HTR-8/SVneo (cell line): ENCODE measurements around the gene PIEZO2.
A peak's percentile ranks its signal among the peaks of the same experiment; 100 is the strongest.
"Not testable (repeated sequence)": the region's sequence is repeated elsewhere in the genome, so short reads cannot be mapped to it uniquely, and the experiment has no call there.

Experiments
- DNase-seq: peaks from one replicate; pipeline ENCODE4 v3.0.0; 2011; ENCODE audit warnings: low spot score, mixed read lengths; ENCODE audit not compliant: insufficient read length
- FAIRE-seq: peaks from 2 replicates; lab custom pipeline; 2011; peaks lifted over from hg19 to GRCh38; lab: Jason Lieb, UNC

Gene PIEZO2

GRCh38 chr18:11149441-11150270 lies at the start of gene PIEZO2:
Gene PIEZO2, minus strand, starts transcription at chr18:11149569. Its CDS starts 981 bp downstream, at chr18:11148588.
- no peak for FAIRE-seq
- DNase-seq = peak; percentile 88

GRCh38 chr18:11183637-11184036 lies 34.3 kb upstream of the PIEZO2 start:
- DNase-seq = no peak
- FAIRE-seq = no peak

- not testable (repeated sequence) for DNase-seq, FAIRE-seq
Observed at GRCh38 chr18:11181629-11182028, 32.3 kb upstream of the PIEZO2 start.

GRCh38 chr18:11179959-11180519 lies 30.7 kb upstream of the PIEZO2 start:
- no peak for FAIRE-seq
- DNase-seq = no peak

GRCh38 chr18:11178951-11179549 lies 29.7 kb upstream of the PIEZO2 start:
- FAIRE-seq (no peak), DNase-seq (no peak)

GRCh38 chr18:11177382-11177781 lies 28.0 kb upstream of the PIEZO2 start:
- FAIRE-seq = no peak

GRCh38 chr18:11176481-11176881 lies 27.1 kb upstream of the PIEZO2 start:
- no peak for FAIRE-seq
- DNase-seq = peak; percentile 53

More at GRCh38 chr18:11177382-11177781, 28.0 kb upstream of the PIEZO2 start:
- no peak for DNase-seq

GRCh38 chr18:11175266-11175979 lies 26.1 kb upstream of the PIEZO2 start:
- DNase-seq (no peak), FAIRE-seq (no peak)

- DNase-seq, FAIRE-seq: not testable (repeated sequence)
Observed at GRCh38 chr18:11174179-11174578, 24.8 kb upstream of the PIEZO2 start.

- FAIRE-seq (no peak), DNase-seq (no peak)
Observed at GRCh38 chr18:11167778-11168177, 18.4 kb upstream of the PIEZO2 start.

GRCh38 chr18:11165952-11166351 lies 16.6 kb upstream of the PIEZO2 start:
- DNase-seq (no peak), FAIRE-seq (no peak)

GRCh38 chr18:11165138-11165537 lies 15.8 kb upstream of the PIEZO2 start:
- FAIRE-seq (no peak), DNase-seq (no peak)

GRCh38 chr18:11163665-11164064 lies 14.3 kb upstream of the PIEZO2 start:
- FAIRE-seq = no peak
- DNase-seq = no peak

- FAIRE-seq (no peak), DNase-seq (no peak)
Observed at GRCh38 chr18:11162889-11163288, 13.5 kb upstream of the PIEZO2 start.

GRCh38 chr18:11162462-11162861 lies 13.1 kb upstream of the PIEZO2 start:
- DNase-seq = no peak
- FAIRE-seq = no peak

GRCh38 chr18:11160313-11160712 lies 10.9 kb upstream of the PIEZO2 start:
- FAIRE-seq (no peak), DNase-seq (no peak)

- no peak for DNase-seq
- no peak for FAIRE-seq
Observed at GRCh38 chr18:11159844-11160243, 10.5 kb upstream of the PIEZO2 start.

- FAIRE-seq = no peak
- no peak for DNase-seq
Observed at GRCh38 chr18:11156978-11157377, 7.6 kb upstream of the PIEZO2 start.

- no peak for FAIRE-seq
- no peak for DNase-seq
Observed at GRCh38 chr18:11155034-11155759, 5.8 kb upstream of the PIEZO2 start.
